ENCODE measurements around the gene THRB.

DNA sequence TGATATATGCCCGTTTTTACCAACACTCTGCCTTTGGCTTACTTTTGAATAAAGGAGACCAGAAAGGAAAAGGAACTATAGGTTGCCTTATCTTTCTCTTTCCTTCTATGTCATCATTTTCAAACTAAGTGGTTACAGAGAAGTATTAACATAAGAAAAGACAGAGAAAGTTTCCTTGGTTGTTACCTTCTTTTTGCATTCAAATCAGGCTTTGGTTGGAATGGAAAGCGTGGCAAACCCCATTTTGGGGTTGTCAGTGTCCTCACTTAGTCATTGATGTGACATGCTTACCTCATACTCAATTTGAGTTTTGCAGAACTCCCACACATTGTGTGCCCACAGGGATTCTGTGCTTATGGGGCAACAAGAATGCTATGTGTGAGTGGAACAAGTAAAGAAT, 3.7 kb upstream of the THRB start:
- TF ChIP-seq POLR2AphosphoS5 (IDR thresholded peaks at IDR 0.05) = no peak
- no peak for TF ChIP-seq CTCF (IDR thresholded peaks at IDR 0.05)
- TF ChIP-seq POLR2A (IDR thresholded peaks at IDR 0.05) = no peak
- no peak for TF ChIP-seq EP300 (IDR thresholded peaks at IDR 0.05; ENCODE audit: low read depth)
